ENCODE data around the gene UMAD1. TPM values are rescaled to one million over a fixed set of nuclear protein-coding genes. Genes with fewer than 3 reads are reported as not detected.

The UMAD1 gene
- total and polyA plus RNA-seq, 2 donors (not counting 3 experiments of a cell fraction or from before 2014, with no cell fraction given) = 5.6 to 6.6 TPM

- TF ChIP-seq FOS (IDR thresholded peaks at IDR 0.05; ENCODE audit: borderline replicate concordance, insufficient read depth, low read length) (no peak), POLR2AphosphoS5 (IDR thresholded peaks at IDR 0.05; ENCODE audit: insufficient read depth, low read depth, low read length) (no peak), GATA2 (IDR thresholded peaks at IDR 0.05; ENCODE audit: insufficient read depth, insufficient read length, low read depth, low read length) (no peak), EZH2 (IDR thresholded peaks at IDR 0.05; ENCODE audit: borderline replicate concordance, low read depth, low read length, severe bottlenecking) (no peak), JUN (IDR thresholded peaks at IDR 0.05; ENCODE audit: borderline replicate concordance, insufficient read depth, insufficient read length, low read depth) (no peak), MYC (IDR thresholded peaks at IDR 0.05; ENCODE audit: low read depth, low read length) (no peak), POLR2A (IDR thresholded peaks at IDR 0.05; ENCODE audit: low read depth, low read length) (no peak)
- TF ChIP-seq, protein P1, sequence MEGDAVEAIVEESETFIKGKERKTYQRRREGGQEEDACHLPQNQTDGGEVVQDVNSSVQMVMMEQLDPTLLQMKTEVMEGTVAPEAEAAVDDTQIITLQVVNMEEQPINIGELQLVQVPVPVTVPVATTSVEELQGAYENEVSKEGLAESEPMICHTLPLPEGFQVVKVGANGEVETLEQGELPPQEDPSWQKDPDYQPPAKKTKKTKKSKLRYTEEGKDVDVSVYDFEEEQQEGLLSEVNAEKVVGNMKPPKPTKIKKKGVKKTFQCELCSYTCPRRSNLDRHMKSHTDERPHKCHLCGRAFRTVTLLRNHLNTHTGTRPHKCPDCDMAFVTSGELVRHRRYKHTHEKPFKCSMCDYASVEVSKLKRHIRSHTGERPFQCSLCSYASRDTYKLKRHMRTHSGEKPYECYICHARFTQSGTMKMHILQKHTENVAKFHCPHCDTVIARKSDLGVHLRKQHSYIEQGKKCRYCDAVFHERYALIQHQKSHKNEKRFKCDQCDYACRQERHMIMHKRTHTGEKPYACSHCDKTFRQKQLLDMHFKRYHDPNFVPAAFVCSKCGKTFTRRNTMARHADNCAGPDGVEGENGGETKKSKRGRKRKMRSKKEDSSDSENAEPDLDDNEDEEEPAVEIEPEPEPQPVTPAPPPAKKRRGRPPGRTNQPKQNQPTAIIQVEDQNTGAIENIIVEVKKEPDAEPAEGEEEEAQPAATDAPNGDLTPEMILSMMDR (IDR thresholded peaks at IDR 0.05; ENCODE audit: extremely low read depth in 1 of 2, insufficient read depth in 1 of 2, low read depth in 1 of 2, low read length in 2 of 2) = no peak
- TF ChIP-seq, protein P2, sequence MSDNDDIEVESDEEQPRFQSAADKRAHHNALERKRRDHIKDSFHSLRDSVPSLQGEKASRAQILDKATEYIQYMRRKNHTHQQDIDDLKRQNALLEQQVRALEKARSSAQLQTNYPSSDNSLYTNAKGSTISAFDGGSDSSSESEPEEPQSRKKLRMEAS (IDR thresholded peaks at IDR 0.05; ENCODE audit: insufficient read depth, insufficient read length) = no peak
- dilution Hi-C loops (cut with MboI; ENCODE audit: extremely low pct_ligation_motif_present, low sequenced_read_pairs) (no loop called here), intact Hi-C loops (cut with micrococcal nuclease) (no loop called here)
- no peaks in the 10 kb centered on the region for H3K79me2 ChIP-seq (ENCODE audit: control insufficient read depth, insufficient read depth, low read length)
- BruUV-seq (replicated peaks) = no TSS peak
- no peaks in the 10 kb centered on the region for H4K20me1 ChIP-seq (replicated peaks; ENCODE audit: control insufficient read depth, extremely low read depth, insufficient read depth, low read length)
- no peaks in the 10 kb centered on the region for H3K27me3 ChIP-seq (ENCODE audit: control insufficient read depth in 2 of 2, insufficient read depth in 2 of 2, low read length in 2 of 2)
- CTCF ChIA-PET = interaction anchor here (1.2 to 1.8 kb wide), 3 partner anchors 11 to 26 kb away, joined by 3 to 8 read pairs (median 4); no protein-coding TSS in a partner anchor
- H3K4me1 ChIP-seq (ENCODE audit: control insufficient read depth, extremely low read depth, insufficient read depth, low read length) = no peaks in the 10 kb centered on the region
- H3K36me3 ChIP-seq (ENCODE audit: control insufficient read depth in 2 of 2, extremely low read depth in 1 of 2, insufficient read depth in 2 of 2, low read length in 2 of 2) = no peaks in the 10 kb centered on the region
- H3K9ac ChIP-seq (replicated peaks; ENCODE audit: extremely low read depth, insufficient read depth, low read length) = no peak overlapping the region
- H3K9me1 ChIP-seq (replicated peaks; ENCODE audit: control insufficient read depth, extremely low read depth, insufficient read depth, low read length) = no peaks in the 10 kb centered on the region
- DNase-seq (ENCODE audit: low read depth, low spot score) (peak; percentile 3), FAIRE-seq (no peak)
- no peaks in the 10 kb centered on the region for H3K9me3 ChIP-seq (replicated peaks; ENCODE audit: control insufficient read depth, insufficient read depth, low read length)
- H3K4me3 ChIP-seq (replicated peaks in 1 of 3; ENCODE audit: insufficient read depth in 1 of 3, low read depth in 1 of 3, low read length in 3 of 3) = no peak overlapping the region
- POLR2A ChIA-PET = no interaction called here
- H2AFZ ChIP-seq (ENCODE audit: low read depth, low read length) = no peak overlapping the region
- H3K27ac ChIP-seq (ENCODE audit: insufficient read depth, low read depth, low read length) = no peak overlapping the region
- H3K4me2 ChIP-seq (ENCODE audit: insufficient read depth, low read length) = no peak overlapping the region
These were observed 67.3 kb downstream of the UMAD1 start for GRCh38 chr7:7707806-7708205.
